Parathyroid adenoma (tissue), 2 donors: ENCODE data around the gene GPRIN3.

Experiments used
- H2AFZ ChIP-seq: fragments of 300-600 bp; sonication (generic); one replicate; pipeline ENCODE4 v1.7.0; 2017; ENCODE audit warnings: antibody characterized with exemption, mild to moderate bottlenecking
- H3K27ac ChIP-seq: fragments of 300-600 bp; sonication (generic); one replicate; pipeline ENCODE4 v1.7.0; 2017
- H3K27me3 ChIP-seq: fragments of 300-600 bp; sonication (generic); one replicate; pipeline ENCODE4 v1.7.0; 2017; ENCODE audit warnings: low read length; ENCODE audit not compliant: control insufficient read depth, insufficient read depth
- H3K36me3 ChIP-seq: fragments of 300-600 bp; sonication (generic); one replicate; pipeline ENCODE4 v1.7.0; 2017; ENCODE audit warnings: low read length; ENCODE audit not compliant: control insufficient read depth, insufficient read depth
- H3K4me1 ChIP-seq: fragments of 300-600 bp; sonication (generic); one replicate; pipeline ENCODE4 v1.7.0; 2017; ENCODE audit warnings: control low read depth
- H3K4me2 ChIP-seq: fragments of 300-600 bp; sonication (generic); one replicate; pipeline ENCODE4 v1.7.0; 2017; ENCODE audit warnings: low read length
- H3K4me3 ChIP-seq: fragments of 300-600 bp; sonication (generic); one replicate; pipeline ENCODE4 v1.7.0; 2017; ENCODE audit warnings: low read depth, low read length
- H3K79me2 ChIP-seq: fragments of 300-600 bp; sonication (generic); one replicate; pipeline ENCODE4 v1.7.0; 2017; ENCODE audit warnings: control low read depth
- H3K9ac ChIP-seq: fragments of 300-600 bp; sonication (generic); one replicate; pipeline ENCODE4 v1.7.0; 2017; ENCODE audit warnings: mild to moderate bottlenecking
- H3K9me3 ChIP-seq: fragments of 300-600 bp; sonication (generic); one replicate; pipeline ENCODE4 v1.7.0; 2017; ENCODE audit warnings: low read length; ENCODE audit not compliant: control insufficient read depth
- TF ChIP-seq, protein P1 (sequence below): fragments of 300-600 bp; sonication (generic); IDR thresholded peaks from one replicate; pipeline ENCODE4 v1.7.0; 2017; ENCODE audit warnings: antibody characterized with exemption, mild to moderate bottlenecking
- donor health status: primary hyperparathyroidism.

GPRIN3 gene

GRCh38 chr4:89196056-89196674, 111.4 kb downstream of the GPRIN3 start:
- no peaks in the 10 kb centered on the region for H3K9me3 ChIP-seq
- no peaks in the 10 kb centered on the region for H3K4me1 ChIP-seq
- H2AFZ ChIP-seq, result no peak overlapping the region
- no peak overlapping the region for H3K9ac ChIP-seq
- TF ChIP-seq, protein P1, sequence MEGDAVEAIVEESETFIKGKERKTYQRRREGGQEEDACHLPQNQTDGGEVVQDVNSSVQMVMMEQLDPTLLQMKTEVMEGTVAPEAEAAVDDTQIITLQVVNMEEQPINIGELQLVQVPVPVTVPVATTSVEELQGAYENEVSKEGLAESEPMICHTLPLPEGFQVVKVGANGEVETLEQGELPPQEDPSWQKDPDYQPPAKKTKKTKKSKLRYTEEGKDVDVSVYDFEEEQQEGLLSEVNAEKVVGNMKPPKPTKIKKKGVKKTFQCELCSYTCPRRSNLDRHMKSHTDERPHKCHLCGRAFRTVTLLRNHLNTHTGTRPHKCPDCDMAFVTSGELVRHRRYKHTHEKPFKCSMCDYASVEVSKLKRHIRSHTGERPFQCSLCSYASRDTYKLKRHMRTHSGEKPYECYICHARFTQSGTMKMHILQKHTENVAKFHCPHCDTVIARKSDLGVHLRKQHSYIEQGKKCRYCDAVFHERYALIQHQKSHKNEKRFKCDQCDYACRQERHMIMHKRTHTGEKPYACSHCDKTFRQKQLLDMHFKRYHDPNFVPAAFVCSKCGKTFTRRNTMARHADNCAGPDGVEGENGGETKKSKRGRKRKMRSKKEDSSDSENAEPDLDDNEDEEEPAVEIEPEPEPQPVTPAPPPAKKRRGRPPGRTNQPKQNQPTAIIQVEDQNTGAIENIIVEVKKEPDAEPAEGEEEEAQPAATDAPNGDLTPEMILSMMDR, result no peak
- H3K4me3 ChIP-seq, result no peak overlapping the region
- H3K36me3 ChIP-seq, result no peaks in the 10 kb centered on the region
- H3K4me2 ChIP-seq, result no peak overlapping the region
- no peaks in the 10 kb centered on the region for H3K79me2 ChIP-seq
- H3K27ac ChIP-seq, result no peak overlapping the region
- H3K27me3 ChIP-seq, result no peaks in the 10 kb centered on the region

DNA sequence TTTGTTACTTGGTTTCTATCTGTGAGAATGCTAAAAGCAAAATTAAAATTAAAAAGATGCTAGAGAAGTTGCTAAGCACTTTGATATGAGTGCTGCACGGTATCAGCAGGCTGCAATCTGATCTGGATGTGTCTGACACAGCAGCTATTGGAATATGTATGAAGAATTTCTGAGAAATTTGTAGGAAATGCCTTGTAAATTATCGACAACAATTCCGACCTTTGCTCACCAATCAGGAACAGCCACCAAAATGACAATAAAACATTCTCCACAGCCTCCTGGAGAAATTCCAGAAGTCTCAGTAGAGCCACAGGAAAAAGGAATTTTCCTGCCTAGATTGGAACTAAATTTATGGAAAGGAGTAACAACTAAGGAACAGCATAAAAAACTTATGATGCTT, 113.8 kb downstream of the GPRIN3 start:
- Histone ChIP-seq H3K9me3 (no peaks in the 10 kb centered on the region), H3K4me1 (no peaks in the 10 kb centered on the region), H3K4me2 (no peak overlapping the region), H3K79me2 (no peaks in the 10 kb centered on the region), H2AFZ (no peak overlapping the region), H3K4me3 (no peak overlapping the region), H3K27ac (no peak overlapping the region), H3K36me3 (no peaks in the 10 kb centered on the region), H3K9ac (no peak overlapping the region), H3K27me3 (no peaks in the 10 kb centered on the region)
- TF ChIP-seq, protein P1, result no peak
